ENCODE measurements around the gene NRXN2. TPM values are rescaled to one million over a fixed set of nuclear protein-coding genes. Genes with fewer than 3 reads are reported as not detected.

The NRXN2 gene
- polyA plus RNA-seq, 3 donors = 0.07 TPM; not detected in 2

DNA sequence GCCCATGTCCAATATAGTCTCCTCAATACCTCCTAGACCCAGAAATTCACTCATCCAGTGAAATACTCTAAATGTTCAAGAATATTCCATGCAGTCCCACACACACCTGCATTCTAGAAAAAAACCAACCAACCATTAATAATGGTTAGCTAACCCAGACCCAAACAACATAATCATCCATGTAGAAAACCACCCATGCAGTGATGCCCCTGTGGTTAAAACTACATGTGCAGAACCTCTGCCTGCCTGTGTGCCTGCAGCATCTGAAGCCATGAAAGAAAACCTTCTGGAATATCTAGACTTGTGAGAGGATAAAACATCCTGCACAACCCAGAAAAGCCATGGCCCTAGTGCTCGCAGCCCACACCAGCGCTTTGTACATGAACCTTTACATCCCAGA lies 84.2 kb downstream of the NRXN2 start:
- Histone ChIP-seq H2AFZ (ENCODE audit: insufficient read depth, low read depth, low read length, poor library complexity, severe bottlenecking) (no peak overlapping the region), H3K9ac (ENCODE audit: insufficient read depth, low read length, poor library complexity, severe bottlenecking) (no peak overlapping the region), H4K20me1 (ENCODE audit: insufficient read depth, low read length) (no peaks in the 10 kb centered on the region), H3K79me2 (ENCODE audit: insufficient read depth, low read length) (no peaks in the 10 kb centered on the region), H3K4me1 (ENCODE audit: control insufficient read depth in 1 of 2, insufficient read depth in 2 of 2, low read length in 2 of 2) (peaks cover 8 to 9% of the 10 kb centered on the region in 2 donors), H3K9me3 (replicated peaks in 1 of 2; ENCODE audit: control insufficient read depth in 1 of 2, insufficient read depth in 1 of 2, low read length in 2 of 2) (peaks cover 0 to 8% of the 10 kb centered on the region in 2 donors), H3K4me2 (replicated peaks; ENCODE audit: extremely low read depth, low read length, poor library complexity, severe bottlenecking) (no peak overlapping the region), H3K27me3 (ENCODE audit: control insufficient read depth in 2 of 2, insufficient read depth in 2 of 2, low read length in 2 of 2) (peaks cover 19 to 29% of the 10 kb centered on the region in 2 donors), H3K4me3 (replicated peaks in 1 of 3; ENCODE audit: low read depth in 2 of 3, low read length in 3 of 3) (no peak overlapping the region), H3K36me3 (replicated peaks in 1 of 2; ENCODE audit: control insufficient read depth in 1 of 2, insufficient read depth in 2 of 2, low read length in 2 of 2) (no peaks in the 10 kb centered on the region), H3K27ac (ENCODE audit: low read depth in 1 of 2, low read length in 2 of 2) (no peak overlapping the region)
- Mint-ChIP-seq H3K27me3 (ENCODE audit: low read depth in 3 of 3) (peaks cover 6 to 17% (median 14%) of the 10 kb centered on the region in 3 donors), H3K4me1 (peaks cover 11% of the 10 kb centered on the region), H3K27ac (no peak overlapping the region), H3K4me3 (no peak overlapping the region), H3K9me3 (peaks cover 0 to 3% (median 1%) of the 10 kb centered on the region in 7 donors), H3K36me3 (no peaks in the 10 kb centered on the region)
- intact Hi-C loops (cut with micrococcal nuclease) = no loop called here
- WGBS (ENCODE audit: insufficient coverage) = 100% methylated on average over 2 of the region's 2 CpGs
- DNase-seq = no peak
- no peak for TF ChIP-seq CTCF (IDR thresholded peaks at IDR 0.05)

DNA sequence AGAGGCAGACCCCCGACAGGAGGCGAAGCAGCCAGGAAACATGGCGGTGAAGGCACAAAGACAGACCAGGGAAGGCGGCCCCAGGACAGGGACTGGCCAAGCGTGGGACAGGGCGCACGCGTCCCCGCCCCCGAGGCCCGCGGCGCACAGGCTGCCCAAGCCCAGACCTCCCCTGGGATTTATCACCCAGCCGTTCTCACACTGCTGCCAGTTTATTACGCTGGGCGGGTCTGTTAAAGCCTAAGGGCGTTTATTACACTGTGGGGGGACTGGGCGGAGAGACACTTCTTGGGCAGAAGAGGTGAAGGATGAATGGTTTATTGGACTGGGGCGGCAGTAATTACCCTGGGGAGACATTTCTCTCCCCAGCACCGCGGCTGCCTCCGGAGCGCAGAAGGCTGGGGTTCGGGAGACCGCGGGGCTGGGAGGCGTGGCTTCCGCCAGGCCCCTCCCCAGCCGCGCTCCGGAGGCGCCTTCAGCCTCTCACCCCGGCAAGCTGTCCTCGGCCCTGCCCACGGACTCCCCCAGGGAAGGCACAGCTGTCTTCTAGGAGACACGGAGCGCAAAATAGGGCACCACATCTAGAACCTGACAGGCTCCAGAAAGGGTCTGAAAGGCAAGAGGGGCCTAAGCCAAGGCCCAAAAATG lies 84.9 kb downstream of the NRXN2 start:
- Histone ChIP-seq H3K9me3 (replicated peaks in 1 of 2; ENCODE audit: control insufficient read depth in 1 of 2, insufficient read depth in 1 of 2, low read length in 2 of 2) (peaks cover 0 to 7% of the 10 kb centered on the region in 2 donors), H3K9ac (ENCODE audit: insufficient read depth, low read length, poor library complexity, severe bottlenecking) (no peak overlapping the region), H3K79me2 (ENCODE audit: insufficient read depth, low read length) (no peaks in the 10 kb centered on the region), H2AFZ (ENCODE audit: insufficient read depth, low read depth, low read length, poor library complexity, severe bottlenecking) (no peak overlapping the region), H3K4me3 (replicated peaks in 1 of 3; ENCODE audit: low read depth in 2 of 3, low read length in 3 of 3) (no peak overlapping the region), H3K27ac (ENCODE audit: low read depth in 1 of 2, low read length in 2 of 2) (no peak overlapping the region), H4K20me1 (ENCODE audit: insufficient read depth, low read length) (no peaks in the 10 kb centered on the region), H3K4me1 (ENCODE audit: control insufficient read depth in 1 of 2, insufficient read depth in 2 of 2, low read length in 2 of 2) (peaks cover 12 to 14% of the 10 kb centered on the region in 2 donors), H3K36me3 (replicated peaks in 1 of 2; ENCODE audit: control insufficient read depth in 1 of 2, insufficient read depth in 2 of 2, low read length in 2 of 2) (no peaks in the 10 kb centered on the region), H3K27me3 (ENCODE audit: control insufficient read depth in 2 of 2, insufficient read depth in 2 of 2, low read length in 2 of 2) (peaks cover 17 to 26% of the 10 kb centered on the region in 2 donors), H3K4me2 (replicated peaks; ENCODE audit: extremely low read depth, low read length, poor library complexity, severe bottlenecking) (no peak overlapping the region)
- H3K27ac Mint-ChIP-seq = peak overlapping the region in 1 of 7 donors; percentile 41
- intact Hi-C loops (cut with micrococcal nuclease) = no loop called here
- DNase-seq = no peak
- H3K9me3 Mint-ChIP-seq = peaks cover 0 to 2% (median 0%) of the 10 kb centered on the region in 7 donors
- H3K4me3 Mint-ChIP-seq = no peak overlapping the region
- TF ChIP-seq CTCF (IDR thresholded peaks at IDR 0.05) = no peak
- peaks cover 14% of the 10 kb centered on the region for H3K4me1 Mint-ChIP-seq
- H3K27me3 Mint-ChIP-seq (ENCODE audit: low read depth in 3 of 3) = peaks cover 3 to 11% (median 9%) of the 10 kb centered on the region in 3 donors
- WGBS (ENCODE audit: insufficient coverage) = 75% methylated on average over 33 of the region's 37 CpGs
- H3K36me3 Mint-ChIP-seq = no peaks in the 10 kb centered on the region
